ENCODE data around the gene HSH2D. TPM values are rescaled to one million over a fixed set of nuclear protein-coding genes. Genes with fewer than 3 reads are reported as not detected.

The HSH2D gene
- total RNA-seq, 2 experiments from 2014 or later, result 57.6 to 79.0 TPM

DNA sequence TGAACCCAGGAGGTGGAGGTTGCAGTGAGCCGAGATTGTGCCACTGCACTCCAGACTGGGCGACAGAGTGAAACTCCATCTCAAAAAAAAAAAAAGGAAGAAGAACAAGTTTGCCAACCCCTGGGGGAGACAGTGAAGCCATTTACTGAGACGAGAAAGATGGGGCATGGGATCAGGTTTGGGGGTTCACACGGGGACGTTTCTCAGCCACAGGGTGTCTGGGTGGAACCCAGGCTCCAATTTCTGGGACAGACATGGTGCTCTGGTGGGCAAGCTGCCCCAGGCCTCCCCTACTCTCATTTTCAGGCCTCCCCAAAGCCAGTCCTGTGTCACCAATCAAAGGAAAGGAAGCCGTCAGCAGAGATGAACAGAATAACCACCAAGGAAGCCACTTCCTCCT lies 13.4 kb downstream of the HSH2D start:
- no peak overlapping the region for H3K4me3 ChIP-seq (ENCODE audit: low read depth, low read length, poor library complexity, severe bottlenecking)
- BruUV-seq (replicated peaks), result no TSS peak
- no peak for DNase-seq (ENCODE audit: low spot score)
- H3K4me2 ChIP-seq (ENCODE audit: low read length), result no peak overlapping the region
- no peak for TF ChIP-seq EZH2phosphoT487 (IDR thresholded peaks at IDR 0.05; ENCODE audit: borderline replicate concordance, low read depth, low read length)
- TF ChIP-seq, protein P1, sequence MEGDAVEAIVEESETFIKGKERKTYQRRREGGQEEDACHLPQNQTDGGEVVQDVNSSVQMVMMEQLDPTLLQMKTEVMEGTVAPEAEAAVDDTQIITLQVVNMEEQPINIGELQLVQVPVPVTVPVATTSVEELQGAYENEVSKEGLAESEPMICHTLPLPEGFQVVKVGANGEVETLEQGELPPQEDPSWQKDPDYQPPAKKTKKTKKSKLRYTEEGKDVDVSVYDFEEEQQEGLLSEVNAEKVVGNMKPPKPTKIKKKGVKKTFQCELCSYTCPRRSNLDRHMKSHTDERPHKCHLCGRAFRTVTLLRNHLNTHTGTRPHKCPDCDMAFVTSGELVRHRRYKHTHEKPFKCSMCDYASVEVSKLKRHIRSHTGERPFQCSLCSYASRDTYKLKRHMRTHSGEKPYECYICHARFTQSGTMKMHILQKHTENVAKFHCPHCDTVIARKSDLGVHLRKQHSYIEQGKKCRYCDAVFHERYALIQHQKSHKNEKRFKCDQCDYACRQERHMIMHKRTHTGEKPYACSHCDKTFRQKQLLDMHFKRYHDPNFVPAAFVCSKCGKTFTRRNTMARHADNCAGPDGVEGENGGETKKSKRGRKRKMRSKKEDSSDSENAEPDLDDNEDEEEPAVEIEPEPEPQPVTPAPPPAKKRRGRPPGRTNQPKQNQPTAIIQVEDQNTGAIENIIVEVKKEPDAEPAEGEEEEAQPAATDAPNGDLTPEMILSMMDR (conservative IDR thresholded peaks at IDR 0.05; ENCODE audit: low read length), result no peak
- H3K4me1 ChIP-seq (ENCODE audit: insufficient read depth, low read length, poor library complexity, severe bottlenecking), result peaks cover 45% of the 10 kb centered on the region
- ChIA-PET POLR2A (interaction anchor here (0.6 kb wide), 1 partner anchor 12 kb away, joined by 5 read pairs; no protein-coding TSS in a partner anchor), CTCF (ENCODE audit: unreplicated experiment) (no interaction called here)
- H3K9me2 ChIP-seq (ENCODE audit: insufficient read depth, low read length), result no peaks in the 10 kb centered on the region
- H3K27ac ChIP-seq (ENCODE audit: low read depth, low read length, poor library complexity, severe bottlenecking), result peak overlapping the region; percentile 64
- intact Hi-C loops (cut with micrococcal nuclease; ENCODE audit: unreplicated experiment), result no loop called here
- peaks cover 63% of the 10 kb centered on the region for H3K36me3 ChIP-seq (ENCODE audit: insufficient read depth, low read length)
- H2AFZ ChIP-seq (ENCODE audit: low read length), result no peak overlapping the region
- no peaks in the 10 kb centered on the region for H3K9me3 ChIP-seq (ENCODE audit: low read length)
- H4K20me1 ChIP-seq (ENCODE audit: insufficient read depth, low read length), result 0 out of 2 replicates have a peak, but pooled peaks cover 5% of the 10 kb centered on the region
- H3K79me2 ChIP-seq (ENCODE audit: insufficient read depth, low read depth, low read length), result no peaks in the 10 kb centered on the region

DNA sequence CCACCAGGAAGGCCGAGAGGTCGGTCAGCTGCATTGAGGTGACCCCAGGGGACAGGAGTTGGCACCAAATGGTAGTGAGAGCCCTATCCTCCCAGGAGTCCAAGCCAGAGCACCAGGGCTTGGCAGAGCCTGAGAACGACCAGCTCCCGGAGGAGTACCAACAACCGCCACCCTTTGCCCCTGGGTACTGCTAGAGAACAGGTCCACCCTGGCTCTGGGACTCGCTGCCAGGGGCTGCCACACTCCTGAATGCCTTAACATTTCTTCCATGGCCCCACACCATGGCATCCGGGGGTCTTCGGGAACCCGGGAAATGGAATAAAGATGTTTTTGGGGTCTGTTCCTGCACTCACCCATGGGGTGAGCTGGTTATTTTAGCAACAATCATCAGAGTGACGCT lies 14.1 kb downstream of the HSH2D start:
- Histone ChIP-seq H3K4me1 (ENCODE audit: insufficient read depth, low read length, poor library complexity, severe bottlenecking) (peaks cover 45% of the 10 kb centered on the region), H3K79me2 (ENCODE audit: insufficient read depth, low read depth, low read length) (no peaks in the 10 kb centered on the region), H4K20me1 (ENCODE audit: insufficient read depth, low read length) (0 out of 2 replicates have a peak, but pooled peaks cover 5% of the 10 kb centered on the region), H3K36me3 (ENCODE audit: insufficient read depth, low read length) (peaks cover 59% of the 10 kb centered on the region), H3K4me2 (ENCODE audit: low read length) (no peak overlapping the region), H2AFZ (ENCODE audit: low read length) (no peak overlapping the region), H3K4me3 (ENCODE audit: low read depth, low read length, poor library complexity, severe bottlenecking) (no peak overlapping the region), H3K9me3 (ENCODE audit: low read length) (no peaks in the 10 kb centered on the region), H3K9me2 (ENCODE audit: insufficient read depth, low read length) (no peaks in the 10 kb centered on the region), H3K27ac (ENCODE audit: low read depth, low read length, poor library complexity, severe bottlenecking) (no peak overlapping the region)
- CTCF ChIA-PET (ENCODE audit: unreplicated experiment), result no interaction called here
- POLR2A ChIA-PET, result no interaction called here
- intact Hi-C loops (cut with micrococcal nuclease; ENCODE audit: unreplicated experiment), result no loop called here
- no TSS peak for BruUV-seq (replicated peaks)
- DNase-seq (ENCODE audit: low spot score), result no peak
- TF ChIP-seq, protein P1 (conservative IDR thresholded peaks at IDR 0.05; ENCODE audit: low read length), result no peak
- no peak for TF ChIP-seq EZH2phosphoT487 (IDR thresholded peaks at IDR 0.05; ENCODE audit: borderline replicate concordance, low read depth, low read length)

DNA sequence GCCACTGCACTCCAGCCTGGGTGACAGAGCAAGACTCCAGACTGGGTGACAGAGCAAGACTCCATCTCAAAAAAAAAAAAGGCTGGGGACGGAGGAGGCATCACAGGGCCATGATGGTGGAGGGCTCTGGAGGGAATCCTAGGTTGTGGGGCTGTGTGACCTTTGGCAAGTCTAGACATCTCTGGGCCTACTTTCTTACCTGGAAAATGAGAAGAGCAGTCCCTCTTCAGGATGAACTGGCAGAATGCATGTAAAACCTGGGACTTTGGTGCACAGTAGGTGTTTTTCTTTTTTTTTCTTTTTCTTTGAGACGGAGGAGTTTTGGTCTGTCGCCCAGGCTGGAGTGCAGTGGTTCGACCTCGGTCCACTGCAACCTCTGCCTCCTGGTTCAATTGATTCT lies 16.2 kb downstream of the HSH2D start:
- no peaks in the 10 kb centered on the region for H3K9me3 ChIP-seq (ENCODE audit: low read length)

More for the DNA sequence above, 16.2 kb downstream of the HSH2D start:
- Histone ChIP-seq H3K4me1 (ENCODE audit: insufficient read depth, low read length, poor library complexity, severe bottlenecking) (peaks cover 27% of the 10 kb centered on the region), H3K4me3 (ENCODE audit: low read depth, low read length, poor library complexity, severe bottlenecking) (no peak overlapping the region), H3K4me2 (ENCODE audit: low read length) (no peak overlapping the region), H3K79me2 (ENCODE audit: insufficient read depth, low read depth, low read length) (no peaks in the 10 kb centered on the region), H3K36me3 (ENCODE audit: insufficient read depth, low read length) (peaks cover 38% of the 10 kb centered on the region), H4K20me1 (ENCODE audit: insufficient read depth, low read length) (no peaks in the 10 kb centered on the region), H2AFZ (ENCODE audit: low read length) (no peak overlapping the region), H3K9me2 (ENCODE audit: insufficient read depth, low read length) (no peaks in the 10 kb centered on the region), H3K27ac (ENCODE audit: low read depth, low read length, poor library complexity, severe bottlenecking) (no peak overlapping the region)
- ChIA-PET POLR2A (no interaction called here), CTCF (ENCODE audit: unreplicated experiment) (no interaction called here)
- TF ChIP-seq, protein P1 (conservative IDR thresholded peaks at IDR 0.05; ENCODE audit: low read length), result no peak
- TF ChIP-seq EZH2phosphoT487 (IDR thresholded peaks at IDR 0.05; ENCODE audit: borderline replicate concordance, low read depth, low read length), result no peak
- intact Hi-C loops (cut with micrococcal nuclease; ENCODE audit: unreplicated experiment), result no loop called here
- no TSS peak for BruUV-seq (replicated peaks)
- no peak for DNase-seq (ENCODE audit: low spot score)

Measured in OCI-LY7 (cell line).